IMR-90 (cell line): Measurements from ENCODE around the gene BACH1. TPM values are rescaled to one million over a fixed set of nuclear protein-coding genes. Genes with fewer than 3 reads are reported as not detected.

ENCODE experiments used
- ATAC-seq: fragments of 200-7000 bp; cut with Tn5 transposase; 2 replicates; pipeline ENCODE4 v1.9.1; 2020; ENCODE audit warnings: low read depth, mild to moderate bottlenecking, moderate library complexity
- BruUV-seq: library from RNA; stranded (reverse); fragments of 400-500 nt; replicated peaks from 2 replicates; lab custom pipeline; 2021; lab: Mats Ljungman, UMichigan
- CTCF ChIA-PET: fragments of 300-600 bp; formaldehyde crosslinking; extraction: SDS; loops from one replicate; lab custom pipeline; 2021; ENCODE audit warnings: antibody characterized with exemption; lab: Yijun Ruan, JAX
- POLR2A ChIA-PET: fragments of 300-600 bp; sonication (Branson Sonifier 250); formaldehyde crosslinking; loops from one replicate; lab custom pipeline; 2022; ENCODE audit warnings: antibody characterized with exemption; ENCODE audit not compliant: unreplicated experiment; lab: Charles Lee
- DNase-seq: peaks from one replicate; pipeline ENCODE4 v3.0.0; 2013
- H2AFZ ChIP-seq: replicated peaks from 2 replicates; pipeline ENCODE3; 2013; ENCODE audit warnings: low read length, mild to moderate bottlenecking; ENCODE audit not compliant: poor library complexity
- H2AK5ac ChIP-seq: 2 replicates; pipeline ENCODE4 v1.6.1; 2013; ENCODE audit warnings: low read depth, low read length, inconsistent platforms
- H2AK9ac ChIP-seq: replicated peaks from 2 replicates; pipeline ENCODE3; 2013; ENCODE audit warnings: mild to moderate bottlenecking, low read depth, low read length, moderate library complexity; ENCODE audit not compliant: poor library complexity
- H2BK120ac ChIP-seq: 2 replicates; pipeline ENCODE4 v1.6.1; 2013; ENCODE audit warnings: low read depth, low read length, inconsistent platforms
- H2BK15ac ChIP-seq: 3 replicates; pipeline ENCODE4 v1.6.1; 2013; ENCODE audit warnings: low read depth, low read length, inconsistent platforms
- H2BK20ac ChIP-seq: 2 replicates; pipeline ENCODE4 v1.6.1; 2013; ENCODE audit warnings: low read depth, mild to moderate bottlenecking, inconsistent platforms, low read length, moderate library complexity
- H2BK5ac ChIP-seq: 2 replicates; pipeline ENCODE4 v1.6.1; 2013; ENCODE audit warnings: mild to moderate bottlenecking, low read depth, low read length, inconsistent platforms; ENCODE audit not compliant: poor library complexity, severe bottlenecking
- H3K14ac ChIP-seq: replicated peaks from 2 replicates; pipeline ENCODE4 v1.6.1; 2013; ENCODE audit warnings: low read depth, low read length, inconsistent platforms
- H3K18ac ChIP-seq: 2 replicates; pipeline ENCODE4 v1.6.1; 2013; ENCODE audit warnings: low read depth, low read length, control low read depth
- H3K23ac ChIP-seq: 2 replicates; pipeline ENCODE4 v1.6.1; 2013; ENCODE audit warnings: low read depth, low read length, inconsistent platforms
- H3K27ac ChIP-seq: 2 replicates; pipeline ENCODE4 v1.5.1; 2013; ENCODE audit warnings: mild to moderate bottlenecking, control low read depth, low read length; ENCODE audit not compliant: insufficient read depth
- H3K27me3 ChIP-seq: 2 replicates; pipeline ENCODE4 v1.6.1; 2013; ENCODE audit warnings: low read length; ENCODE audit not compliant: control insufficient read depth, insufficient read depth
- H3K36me3 ChIP-seq: 2 replicates; pipeline ENCODE4 v1.6.1; 2013; ENCODE audit warnings: low read length, mixed read lengths; ENCODE audit not compliant: control insufficient read depth, insufficient read depth
- H3K4ac ChIP-seq: 2 replicates; pipeline ENCODE4 v1.6.1; 2013; ENCODE audit warnings: low read depth, low read length, inconsistent platforms
- H3K4me1 ChIP-seq: 2 replicates; pipeline ENCODE4 v1.6.1; 2013; ENCODE audit warnings: low read length, mixed read lengths; ENCODE audit not compliant: control insufficient read depth, insufficient read depth
- H3K4me2 ChIP-seq: 2 replicates; pipeline ENCODE4 v1.6.1; 2013; ENCODE audit warnings: low read depth, mild to moderate bottlenecking, control low read depth, low read length, moderate library complexity
- H3K4me3 ChIP-seq: 2 replicates; pipeline ENCODE4 v1.5.1; 2013; ENCODE audit warnings: low read depth, mild to moderate bottlenecking, control low read depth, low read length, moderate library complexity; ENCODE audit not compliant: insufficient read depth
- H3K56ac ChIP-seq: 2 replicates; pipeline ENCODE4 v1.6.1; 2013; ENCODE audit warnings: low read length, inconsistent platforms; ENCODE audit not compliant: insufficient read depth; ENCODE audit errors: extremely low read depth
- H3K79me1 ChIP-seq, 2 experiments: 2 replicates each; pipeline ENCODE4 v1.6.1; 2013; ENCODE audit warnings: low read length in 2 of 2, inconsistent platforms in 1 of 2, low read depth in 1 of 2
- H3K9ac ChIP-seq: 2 replicates; pipeline ENCODE4 v1.6.1; 2013; ENCODE audit warnings: low read depth, low read length, control low read depth
- H3K9me1 ChIP-seq: 2 replicates; pipeline ENCODE4 v1.6.1; 2013; ENCODE audit warnings: low read length, inconsistent platforms; ENCODE audit not compliant: insufficient read depth
- H3K9me3 ChIP-seq: 2 replicates; pipeline ENCODE4 v1.6.1; 2013; ENCODE audit warnings: low read length; ENCODE audit not compliant: control insufficient read depth, insufficient read depth
- H4K20me1 ChIP-seq: 2 replicates; pipeline ENCODE4 v1.6.1; 2013; ENCODE audit warnings: low read length, inconsistent platforms; ENCODE audit not compliant: insufficient read depth
- H4K5ac ChIP-seq: 2 replicates; pipeline ENCODE4 v1.6.1; 2013; ENCODE audit warnings: mild to moderate bottlenecking, low read depth, low read length, control low read depth
- H4K8ac ChIP-seq, 2 experiments: 2 replicates each; pipeline ENCODE4 v1.6.1; 2013; ENCODE audit warnings: low read depth in 2 of 2, low read length in 2 of 2, control low read depth in 1 of 2, inconsistent platforms in 1 of 2
- H4K91ac ChIP-seq: 2 replicates; pipeline ENCODE4 v1.6.1; 2013; ENCODE audit warnings: low read depth, low read length, inconsistent platforms; ENCODE audit not compliant: insufficient read depth
- CEBPB ChIP-seq: IDR thresholded peaks from 2 replicates; pipeline ENCODE4 v1.6.1; 2012; ENCODE audit warnings: low read depth, low read length, improper control_type of control experiment
- CHD1 ChIP-seq: IDR thresholded peaks from 2 replicates; pipeline ENCODE4 v1.6.1; 2012; ENCODE audit warnings: low read depth, low read length, improper control_type of control experiment
- CTCF ChIP-seq: conservative IDR thresholded peaks from 2 replicates; pipeline ENCODE4 v1.5.1; 2012; ENCODE audit warnings: mild to moderate bottlenecking, low read depth, low read length, improper control_type of control experiment
- FOS ChIP-seq: fragments of 150-350 bp; IDR thresholded peaks from 2 replicates; pipeline ENCODE4 v1.6.1; 2016; ENCODE audit warnings: low read depth, low read length
- MAFK ChIP-seq: IDR thresholded peaks from 2 replicates; pipeline ENCODE4 v1.6.1; 2012; ENCODE audit warnings: low read depth, low read length, improper control_type of control experiment
- MXI1 ChIP-seq: IDR thresholded peaks from 2 replicates; pipeline ENCODE4 v1.6.1; 2012; ENCODE audit warnings: low read depth, mild to moderate bottlenecking, low read length, moderate library complexity, borderline replicate concordance
- POLR2A ChIP-seq: IDR thresholded peaks from 2 replicates; pipeline ENCODE4 v1.6.1; 2012; ENCODE audit warnings: mild to moderate bottlenecking, low read depth, low read length
- RAD21 ChIP-seq: IDR thresholded peaks from 2 replicates; pipeline ENCODE4 v1.6.1; 2012; ENCODE audit warnings: low read length, improper control_type of control experiment
- RCOR1 ChIP-seq: IDR thresholded peaks from 2 replicates; pipeline ENCODE4 v1.6.1; 2012; ENCODE audit warnings: mild to moderate bottlenecking, low read length, improper control_type of control experiment; ENCODE audit not compliant: insufficient replicate concordance
- RFX5 ChIP-seq: IDR thresholded peaks from 2 replicates; pipeline ENCODE4 v1.8.0; 2012; ENCODE audit warnings: low read depth, mild to moderate bottlenecking, low read length, moderate library complexity
- SMC3 ChIP-seq: fragments of 150-350 bp; IDR thresholded peaks from 2 replicates; pipeline ENCODE4 v1.6.1; 2016; ENCODE audit warnings: low read depth, mild to moderate bottlenecking, antibody characterized with exemption, low read length, moderate library complexity
- WGBS, 2 experiments: methylation state at CpG; one replicate each; pipeline versions ENCODE4 v1.1.5 to v1.1.7; 2013; ENCODE audit warnings: missing lambda C conversion rate in 2 of 2; ENCODE audit not compliant: insufficient read length in 1 of 2; ENCODE audit errors: extremely low coverage in 2 of 2; 5-methylcytosine and 5-hydroxymethylcytosine counted together
- dilution Hi-C: fragments of 300-500 bp; cut with HindIII; formaldehyde crosslinking; loops from one replicate; pipeline ENCODE4 v1.14.3; 2018; ENCODE audit warnings: low sequenced_read_pairs; ENCODE audit not compliant: unreplicated experiment
- in situ Hi-C: fragments of 300-500 bp; cut with MboI; formaldehyde crosslinking; loops from 3 replicates; pipeline ENCODE4 v1.14.3; 2019; ENCODE audit warnings: low sequenced_read_pairs, inconsistent platforms, mixed read lengths
- intact Hi-C: fragments of 100-400 bp; cut with micrococcal nuclease; formaldehyde crosslinking; loops from 2 replicates; pipeline ENCODE4 v1.10.0; 2022
- polyA plus RNA-seq, 3 experiments: library from polyadenylated mRNA; depleted of rRNA; stranded (reverse); fragments of >200 nt; gene quantifications; 2 replicates each; pipeline ENCODE4 v1.2.3, GENCODE V29; 2012; ENCODE audit warnings: low replicate concordance in 1 of 3
- total RNA-seq: library from RNA; depleted of rRNA; stranded (reverse); fragments of >200 nt; gene quantifications from 2 replicates; pipeline ENCODE4 v1.2.3, GENCODE V29; 2012
- TF ChIP-seq, protein P1 (sequence below): fragments of 150-350 bp; IDR thresholded peaks from 2 replicates; pipeline ENCODE4 v1.6.1; 2017; ENCODE audit warnings: mild to moderate bottlenecking, antibody characterized with exemption, low read length, low read depth
- TF ChIP-seq, protein P2 (sequence below): fragments of 150-350 bp; IDR thresholded peaks from 2 replicates; pipeline ENCODE4 v1.6.1; 2016; ENCODE audit warnings: low read depth, mild to moderate bottlenecking, low read length, moderate library complexity, borderline replicate concordance

The BACH1 gene
- total and polyA plus RNA-seq, 2 of the 4 experiments (the other 2 are of a cell fraction): 23.1 to 108 TPM

- no peak overlapping the region for H4K91ac ChIP-seq
- H3K14ac ChIP-seq: no peak overlapping the region
- CTCF ChIA-PET: interaction anchor here (0.6 to 0.8 kb wide), 3 partner anchors 11 to 194 kb away, joined by 3 to 6 read pairs (median 5); no protein-coding TSS in a partner anchor
- ATAC-seq (peak; percentile 37), DNase-seq (peak; percentile 52)
- no peak overlapping the region for H3K23ac ChIP-seq
- BruUV-seq: no TSS peak
- peak overlapping the region; percentile 21; the same call in 1 of the 2 replicates for H2BK20ac ChIP-seq
- H2AFZ ChIP-seq: no peak overlapping the region
- POLR2A ChIA-PET: interaction anchor here (1.2 kb wide), 1 partner anchor 12 kb away, joined by 4 read pairs; the partner anchor contains the start of gene BACH1
- intact Hi-C loops: loop anchor here (5.0 kb wide), 1 partner anchor 865 kb away; no protein-coding TSS in a partner anchor
- TF ChIP-seq RCOR1 (no peak), MXI1 (no peak), CEBPB (no peak), FOS (no peak), CHD1 (no peak), MAFK (no peak), POLR2A (no peak), RAD21 (no peak), CTCF (no peak), SMC3 (no peak), RFX5 (no peak)
- TF ChIP-seq, protein P1, sequence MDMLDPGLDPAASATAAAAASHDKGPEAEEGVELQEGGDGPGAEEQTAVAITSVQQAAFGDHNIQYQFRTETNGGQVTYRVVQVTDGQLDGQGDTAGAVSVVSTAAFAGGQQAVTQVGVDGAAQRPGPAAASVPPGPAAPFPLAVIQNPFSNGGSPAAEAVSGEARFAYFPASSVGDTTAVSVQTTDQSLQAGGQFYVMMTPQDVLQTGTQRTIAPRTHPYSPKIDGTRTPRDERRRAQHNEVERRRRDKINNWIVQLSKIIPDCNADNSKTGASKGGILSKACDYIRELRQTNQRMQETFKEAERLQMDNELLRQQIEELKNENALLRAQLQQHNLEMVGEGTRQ: no peak
- TF ChIP-seq, protein P2, sequence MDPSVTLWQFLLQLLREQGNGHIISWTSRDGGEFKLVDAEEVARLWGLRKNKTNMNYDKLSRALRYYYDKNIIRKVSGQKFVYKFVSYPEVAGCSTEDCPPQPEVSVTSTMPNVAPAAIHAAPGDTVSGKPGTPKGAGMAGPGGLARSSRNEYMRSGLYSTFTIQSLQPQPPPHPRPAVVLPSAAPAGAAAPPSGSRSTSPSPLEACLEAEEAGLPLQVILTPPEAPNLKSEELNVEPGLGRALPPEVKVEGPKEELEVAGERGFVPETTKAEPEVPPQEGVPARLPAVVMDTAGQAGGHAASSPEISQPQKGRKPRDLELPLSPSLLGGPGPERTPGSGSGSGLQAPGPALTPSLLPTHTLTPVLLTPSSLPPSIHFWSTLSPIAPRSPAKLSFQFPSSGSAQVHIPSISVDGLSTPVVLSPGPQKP: no peak
- dilution Hi-C loops: no loop called here
- no peaks in the 10 kb centered on the region for H3K9me1 ChIP-seq
- H2BK15ac ChIP-seq: no peak overlapping the region
- no peaks in the 10 kb centered on the region for H3K79me1 ChIP-seq
- no peak overlapping the region for H3K27ac ChIP-seq
- H4K5ac ChIP-seq: peak overlapping the region; percentile 39; the same call in 1 of the 2 replicates
- H3K36me3 ChIP-seq: no peaks in the 10 kb centered on the region
- H3K4me1 ChIP-seq: peaks cover 3% of the 10 kb centered on the region; the same call in 1 of the 2 replicates
- peak overlapping the region; percentile 80; the same call in 1 of the 2 replicates for H3K18ac ChIP-seq
- H2BK120ac ChIP-seq: peak overlapping the region; percentile 31; the same call in 1 of the 2 replicates
- no peak overlapping the region for H3K9ac ChIP-seq
- H2BK5ac ChIP-seq: peak overlapping the region; percentile 66
- H2AK9ac ChIP-seq: no peak overlapping the region
- H3K4me2 ChIP-seq: peak overlapping the region; percentile 17; the same call in 1 of the 2 replicates
- H3K9me3 ChIP-seq: peaks cover 2% of the 10 kb centered on the region; the same call in 1 of the 2 replicates
- in situ Hi-C loops: loop anchor here (5.0 kb wide), 1 partner anchor 45 kb away; no protein-coding TSS in a partner anchor
- H3K4me3 ChIP-seq: no peak overlapping the region
- WGBS, 2 experiments: no CpG with 5 or more reads among the region's 1 CpG
- H3K4ac ChIP-seq: no peak overlapping the region; the same call in 1 of the 2 replicates
- no peak overlapping the region for H3K56ac ChIP-seq
- H2AK5ac ChIP-seq: no peak overlapping the region
- no peaks in the 10 kb centered on the region for H4K20me1 ChIP-seq
- H4K8ac ChIP-seq: peak overlapping the region in 1 of 2 experiments; percentile 47; a peak in 1 of 4 replicates
- no peaks in the 10 kb centered on the region for H3K27me3 ChIP-seq
Observed at GRCh38 chr21:29287383-29287782, 11.3 kb upstream of the BACH1 start.
